GM21367 (cell line): Measurements from ENCODE around the gene CERS5.

Experiments
- ATAC-seq: cut with Tn5 transposase; IDR thresholded peaks from one replicate; pipeline ENCODE4 v1.9.1; 2021; ENCODE audit not compliant: unreplicated experiment

The CERS5 gene

DNA sequence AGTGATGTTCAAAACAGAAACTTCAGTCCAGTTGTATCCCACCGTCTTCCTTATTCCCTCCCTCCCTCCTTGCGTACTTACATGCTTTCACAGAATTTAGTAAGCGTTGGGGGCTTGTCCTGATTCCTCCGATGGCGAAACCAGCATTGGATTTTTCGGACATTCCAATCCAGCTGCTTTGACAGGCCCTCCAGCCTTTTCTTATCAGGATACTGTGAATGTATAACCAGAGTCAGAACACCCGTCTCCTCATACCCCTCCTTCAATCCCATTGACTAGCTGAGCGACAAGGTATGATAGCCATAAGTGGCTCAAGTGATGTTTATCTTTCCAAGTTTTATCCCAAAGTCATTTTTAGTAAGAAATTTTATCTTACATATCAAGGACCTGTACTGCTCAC is 24.2 kb downstream of the CERS5 start:
- no peak for ATAC-seq

DNA sequence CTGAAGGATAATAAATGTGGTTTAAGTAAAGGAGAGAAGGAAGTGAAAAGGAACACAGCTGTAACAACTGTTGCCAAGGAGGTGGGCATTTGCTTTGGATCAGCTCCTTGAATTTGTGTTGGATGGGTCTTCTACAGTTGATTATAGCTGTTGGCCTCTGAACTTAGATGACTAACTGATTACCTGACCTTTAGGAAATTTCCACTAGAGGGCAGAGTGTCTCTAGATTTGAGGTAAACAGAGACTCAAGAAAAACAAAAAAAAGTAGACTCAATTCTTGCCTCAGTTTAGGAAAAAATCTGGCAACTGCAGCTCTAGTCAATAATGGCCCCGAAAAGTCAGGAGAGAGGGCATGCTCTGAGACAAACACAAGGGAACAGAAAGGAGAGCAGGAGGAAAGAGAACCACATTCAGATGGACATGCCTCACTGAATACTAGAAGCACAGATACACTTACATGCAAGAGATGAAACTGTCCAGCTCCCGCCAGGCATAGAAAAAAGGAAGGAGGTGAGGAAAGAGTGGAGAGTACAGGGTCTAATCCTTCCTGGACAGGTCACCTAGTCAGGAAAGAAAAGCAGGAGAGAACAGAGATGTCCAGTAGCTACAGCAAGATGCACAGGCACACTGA is 34.5 kb downstream of the CERS5 start:
- no peak for ATAC-seq

DNA sequence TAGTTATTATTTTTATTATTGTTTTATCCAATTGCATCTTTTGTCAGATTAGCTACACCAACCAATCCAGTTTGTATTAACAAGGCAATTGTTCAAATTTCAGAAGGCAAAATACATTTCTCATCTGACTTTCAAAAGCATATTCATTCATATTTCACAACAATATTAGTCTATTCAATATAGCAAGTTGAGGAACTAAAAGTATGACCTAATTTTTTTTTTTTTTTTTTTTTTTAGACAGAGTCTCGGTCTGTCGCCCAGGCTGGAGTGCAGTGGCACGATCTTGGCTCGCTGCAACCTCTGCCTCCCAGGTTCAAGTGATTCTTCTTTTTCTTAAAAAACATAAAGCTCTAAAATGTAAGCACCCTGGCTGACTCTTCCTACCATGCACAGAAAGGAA is 37.9 kb downstream of the CERS5 start:
- no peak for ATAC-seq

DNA sequence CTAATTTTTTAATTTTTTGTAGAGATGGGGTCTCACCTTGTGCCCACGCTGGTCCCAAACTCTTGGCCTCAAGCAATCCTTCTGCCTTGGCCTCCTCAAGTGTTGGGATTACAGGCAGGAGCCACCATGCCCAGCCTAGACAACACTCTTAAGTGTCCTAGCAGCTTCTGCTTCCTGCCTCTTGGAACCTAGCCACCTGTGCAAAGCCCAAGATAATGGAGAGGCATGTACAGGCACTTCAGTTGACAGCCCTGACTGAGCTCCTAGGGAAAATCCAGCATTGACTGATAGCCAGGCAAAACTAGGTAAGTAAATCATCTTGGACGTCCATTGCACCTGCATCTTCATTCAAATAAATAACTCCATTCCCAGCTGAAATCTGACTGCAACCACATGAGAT is 39.6 kb downstream of the CERS5 start:
- no peak for ATAC-seq

DNA sequence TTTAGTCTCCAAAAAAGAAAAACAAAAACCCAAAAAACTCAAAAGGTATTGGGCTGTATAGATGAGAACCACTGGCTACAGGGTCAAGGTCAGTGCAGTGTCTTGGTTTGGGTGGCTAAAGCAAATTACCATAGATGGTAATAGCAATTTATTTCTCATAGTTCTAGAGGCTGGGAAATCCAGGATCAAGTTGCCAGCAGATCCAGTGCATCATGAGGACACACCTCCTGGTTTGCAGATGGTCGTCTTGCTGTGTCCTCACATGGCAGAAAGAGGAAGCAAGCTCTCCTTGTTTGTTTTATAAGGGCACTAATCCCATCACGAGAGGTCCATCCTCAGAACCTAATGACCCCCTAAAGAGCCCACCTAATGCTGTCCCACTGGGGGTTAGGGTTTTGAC is 44.0 kb downstream of the CERS5 start:
- ATAC-seq = no peak

DNA sequence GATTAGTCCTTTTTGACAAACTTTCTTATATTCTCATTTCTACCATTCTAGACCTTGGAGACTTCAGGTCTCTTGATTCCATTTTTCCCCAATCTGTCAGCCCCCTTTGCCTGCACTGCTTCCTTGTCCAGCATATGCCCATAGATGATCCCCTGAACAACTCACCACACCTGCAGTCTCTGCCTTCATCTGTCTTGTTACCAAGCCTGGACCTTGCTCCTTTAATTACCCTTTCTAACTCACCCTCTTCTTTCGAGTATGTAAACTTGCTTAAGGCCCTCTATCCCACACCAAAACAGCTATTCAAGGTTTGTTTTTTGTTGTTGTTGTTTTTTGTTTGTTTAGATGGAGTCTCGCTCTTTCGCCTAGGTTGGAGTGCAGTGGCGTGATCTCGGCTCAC is 45.5 kb downstream of the CERS5 start:
- ATAC-seq = no peak

DNA sequence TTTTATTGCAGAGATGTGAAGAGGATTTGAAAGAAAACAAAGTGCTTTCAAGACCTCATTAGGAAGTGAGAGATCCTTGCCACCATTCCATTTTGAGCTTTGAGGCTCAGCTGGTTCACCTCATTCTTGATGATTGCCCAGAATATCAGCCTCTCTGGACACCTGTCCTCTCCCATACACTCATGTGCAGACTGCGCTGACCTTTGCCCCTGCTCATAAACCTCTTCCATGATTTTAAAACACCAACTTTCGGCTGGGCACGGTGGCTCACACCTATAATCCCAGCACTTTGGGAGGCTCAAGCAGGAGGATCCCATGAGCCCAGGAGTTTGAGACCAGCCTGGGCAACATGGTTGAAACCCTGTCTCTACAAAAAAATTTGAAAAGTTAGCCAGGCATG is 46.2 kb downstream of the CERS5 start:
- ATAC-seq = no peak

DNA sequence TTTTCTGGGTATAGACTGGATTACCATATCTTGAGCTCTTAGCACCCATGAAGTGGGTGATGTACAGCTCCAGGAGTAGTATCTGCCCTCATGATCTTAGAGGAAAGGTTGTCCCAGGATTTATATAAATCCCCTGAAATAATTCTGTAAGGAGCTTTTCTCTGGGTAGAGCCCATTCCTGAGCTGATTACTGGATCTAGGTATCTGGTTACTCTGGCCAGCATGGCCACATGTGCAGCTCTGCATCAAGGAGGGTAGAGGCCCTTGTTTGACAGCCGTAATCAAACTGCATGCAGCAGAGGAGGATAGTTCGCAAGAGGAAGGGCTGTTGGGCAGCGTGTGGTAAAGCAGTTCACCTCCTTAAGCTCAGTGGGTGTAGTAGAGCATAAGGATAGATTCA is 46.6 kb downstream of the CERS5 start:
- ATAC-seq = no peak

DNA sequence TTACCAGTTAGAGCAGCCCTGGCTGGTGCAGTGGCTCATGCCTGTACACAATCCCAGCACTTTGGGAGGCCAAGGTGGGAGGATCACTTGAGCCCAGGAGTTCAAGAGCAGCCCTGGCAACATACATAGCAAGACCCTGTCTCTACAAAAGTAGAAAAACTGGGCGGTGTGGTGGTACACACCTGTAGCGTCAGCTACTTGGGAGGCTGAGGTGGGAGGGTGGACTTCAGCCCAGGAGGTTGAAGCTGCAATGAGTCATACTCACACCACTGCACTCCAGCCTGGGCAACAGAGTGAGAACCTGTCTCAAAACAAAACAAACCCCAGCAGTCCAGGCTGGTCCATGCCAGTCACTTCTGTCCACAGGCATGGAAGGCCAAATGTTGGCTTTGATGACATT is 47.8 kb downstream of the CERS5 start:
- ATAC-seq = no peak

DNA sequence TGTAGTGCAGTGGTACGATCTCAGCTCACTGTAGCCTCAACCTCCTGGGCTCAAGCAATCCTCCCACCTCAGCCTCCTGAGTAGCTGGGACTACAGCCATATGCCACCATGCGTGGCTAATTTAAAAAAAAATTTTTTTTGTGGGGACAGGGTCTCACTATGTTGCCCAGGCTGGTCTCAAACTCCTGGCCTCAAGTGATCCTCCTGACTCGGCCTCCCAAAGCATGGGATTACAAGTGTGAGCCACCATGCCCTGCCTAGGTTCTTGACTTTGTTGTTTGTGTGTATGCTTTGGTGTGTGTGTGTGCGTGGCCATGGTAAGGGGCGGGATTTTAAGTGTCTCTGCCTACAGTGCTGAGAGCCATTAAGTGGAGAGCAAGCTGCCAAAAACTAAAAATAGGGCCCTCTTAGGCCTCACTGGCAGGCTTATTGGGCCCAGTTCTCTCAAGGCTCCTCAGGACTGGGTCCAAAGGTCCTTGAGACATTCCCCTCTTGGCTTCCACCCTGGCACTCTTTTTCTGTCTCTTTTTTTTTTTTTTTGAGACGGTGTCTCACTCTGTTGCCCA is 50.0 kb downstream of the CERS5 start:
- no peak for ATAC-seq

DNA sequence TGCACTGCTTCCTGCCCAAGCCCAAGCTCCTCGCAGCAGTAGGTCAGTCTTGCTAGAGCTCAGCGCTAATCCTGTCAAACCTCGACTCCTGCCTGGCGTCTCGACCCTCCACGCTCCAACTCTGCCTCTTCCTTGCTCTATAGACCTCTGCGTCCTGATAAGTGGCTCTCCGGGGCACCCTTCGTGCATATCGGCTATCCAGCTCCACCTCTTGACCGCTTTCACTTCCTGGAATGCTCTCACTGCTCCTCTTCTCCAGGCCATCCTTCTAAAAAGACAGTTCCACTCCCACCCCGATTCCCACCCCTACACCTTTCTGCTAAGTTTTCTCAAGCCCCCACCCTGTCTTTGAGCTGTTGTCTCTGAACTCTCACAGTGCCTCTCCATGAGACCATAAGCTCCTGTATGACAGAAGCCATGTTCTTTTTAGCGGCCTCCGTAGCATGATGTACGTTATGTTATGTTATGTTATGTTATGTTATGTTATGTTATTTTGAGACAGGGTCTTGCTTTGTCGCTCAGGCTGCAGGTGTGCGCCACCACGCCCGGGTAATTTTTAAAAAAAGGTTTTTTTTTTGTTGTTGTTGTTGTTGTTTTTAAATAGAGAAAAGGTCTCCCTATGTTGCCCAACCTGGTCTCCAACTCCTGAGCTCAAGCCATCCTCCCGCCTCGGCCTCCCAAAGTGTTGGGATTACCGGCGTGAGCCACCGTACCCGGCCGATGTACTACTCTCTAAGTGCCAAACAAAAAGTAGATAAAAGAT is 54.5 kb downstream of the CERS5 start:
- ATAC-seq = peak; percentile 0

DNA sequence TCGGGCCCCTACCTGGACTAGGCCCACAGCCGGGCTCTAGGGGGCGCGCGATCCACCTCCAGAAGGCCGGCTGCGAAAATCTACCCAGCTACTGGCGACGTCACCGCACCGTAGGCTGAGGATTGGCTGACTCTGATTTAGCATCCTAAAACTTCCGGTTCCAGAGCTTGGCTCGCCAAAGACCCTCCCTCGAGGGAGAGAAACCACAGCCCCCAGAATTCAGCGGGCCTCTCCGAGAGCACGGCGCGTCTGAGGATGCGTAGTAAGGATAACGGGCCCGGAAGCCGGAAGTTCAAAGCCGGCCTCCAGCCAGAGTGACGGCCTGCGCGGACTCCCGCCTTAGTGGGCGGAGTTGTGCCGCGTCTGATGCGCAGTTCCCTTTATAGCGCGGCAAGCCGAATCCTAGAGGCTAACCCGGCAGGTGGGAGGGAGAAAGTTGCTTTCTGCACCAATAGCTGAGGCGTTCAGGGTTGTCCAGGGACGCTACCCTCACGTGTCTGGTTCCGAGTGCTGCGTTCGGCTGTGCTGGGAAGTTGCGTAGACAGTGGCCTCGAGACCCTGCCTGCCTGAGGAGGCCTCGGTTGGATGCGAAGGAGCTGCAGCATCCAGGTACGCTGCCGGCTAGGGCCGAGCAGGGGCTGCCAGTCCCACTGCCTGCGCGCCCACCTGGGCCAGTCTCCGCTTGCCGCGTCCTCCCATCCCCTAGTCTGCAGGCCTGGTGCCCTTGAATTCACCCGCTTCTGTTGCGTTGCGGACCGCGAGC is 55.3 kb downstream of the CERS5 start, which contains the start of gene COX14:
Gene COX14, plus strand, starts transcription at position 544 of the 763 bp plus-strand sequence. CDS start 7,808 bp downstream, outside the sequence.
- peak; percentile 75 for ATAC-seq

DNA sequence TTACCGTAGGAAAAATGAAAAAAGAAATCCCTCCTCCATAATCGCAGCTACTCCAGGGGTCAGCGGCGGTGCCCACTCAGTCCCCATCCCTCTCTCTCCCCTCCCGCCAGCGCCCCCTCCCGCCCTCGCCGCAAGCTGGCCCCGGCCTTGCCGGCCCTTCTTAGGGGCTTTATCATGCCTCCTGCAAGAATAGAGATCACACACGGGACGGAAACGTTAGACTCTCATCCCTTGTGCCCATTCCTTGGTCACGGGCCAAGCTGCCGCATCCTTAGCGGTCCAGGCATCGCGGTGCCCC is 55.8 kb downstream of the CERS5 start:
- no peak for ATAC-seq

DNA sequence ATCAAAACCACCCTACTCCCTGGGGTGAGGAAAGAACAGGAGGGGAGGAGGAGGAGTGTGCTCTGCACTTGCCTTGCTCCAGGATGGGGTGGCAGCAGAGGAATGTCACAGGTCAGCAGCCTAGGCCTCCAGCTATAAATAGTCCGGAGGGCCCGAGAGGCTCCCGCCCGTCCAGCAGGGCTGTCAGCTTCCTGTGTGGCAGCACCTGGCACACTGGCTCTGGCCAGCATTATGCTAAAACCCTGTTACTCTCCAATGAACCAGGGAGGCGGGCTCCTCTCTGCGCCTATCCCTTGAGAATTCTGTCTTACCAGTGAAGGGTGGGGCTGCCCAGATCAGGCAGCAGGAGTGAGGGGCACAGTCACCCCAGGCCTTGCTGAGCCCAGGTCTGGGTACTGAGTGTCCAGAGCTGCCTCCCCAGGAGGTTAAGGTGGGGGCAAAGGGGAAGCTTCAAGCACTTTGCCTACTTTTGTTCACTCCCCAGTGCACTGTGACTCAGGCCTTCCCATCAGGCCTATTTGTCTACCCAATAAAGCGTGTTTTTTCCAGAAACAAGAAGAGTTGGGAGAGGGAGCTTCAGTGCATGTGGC is 56.3 kb downstream of the CERS5 start:
- no peak for ATAC-seq

DNA sequence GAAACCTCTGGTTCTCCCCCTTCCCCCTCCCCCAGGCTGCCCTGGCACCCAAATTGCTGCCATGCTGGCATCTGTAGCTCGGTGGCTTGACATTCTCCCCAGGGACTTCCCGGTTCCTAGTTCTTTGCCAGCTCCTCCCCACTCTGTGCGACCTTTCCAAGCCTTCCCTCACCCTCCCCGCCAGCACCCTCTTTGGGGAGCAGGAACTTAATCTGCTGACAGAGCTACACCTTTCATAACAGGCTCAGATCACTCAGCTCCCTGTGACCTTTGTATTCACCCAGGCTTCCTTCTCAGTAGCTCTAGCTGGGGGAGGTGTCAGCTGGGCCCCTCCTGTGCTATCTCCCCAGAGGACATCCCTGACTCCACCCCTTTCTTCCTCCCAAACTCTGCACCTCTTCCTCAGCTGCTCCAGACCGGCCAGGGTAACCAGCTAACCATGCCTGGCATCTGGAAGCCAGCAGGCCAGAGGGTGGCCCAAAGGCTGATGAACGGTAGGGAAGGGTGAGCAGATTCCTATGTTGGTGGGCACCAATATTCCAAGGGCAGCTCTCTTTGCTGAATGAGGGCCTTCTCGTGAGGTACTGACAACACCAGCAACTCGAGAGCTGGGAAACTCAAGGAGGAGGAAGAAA is 56.9 kb downstream of the CERS5 start:
- no peak for ATAC-seq

DNA sequence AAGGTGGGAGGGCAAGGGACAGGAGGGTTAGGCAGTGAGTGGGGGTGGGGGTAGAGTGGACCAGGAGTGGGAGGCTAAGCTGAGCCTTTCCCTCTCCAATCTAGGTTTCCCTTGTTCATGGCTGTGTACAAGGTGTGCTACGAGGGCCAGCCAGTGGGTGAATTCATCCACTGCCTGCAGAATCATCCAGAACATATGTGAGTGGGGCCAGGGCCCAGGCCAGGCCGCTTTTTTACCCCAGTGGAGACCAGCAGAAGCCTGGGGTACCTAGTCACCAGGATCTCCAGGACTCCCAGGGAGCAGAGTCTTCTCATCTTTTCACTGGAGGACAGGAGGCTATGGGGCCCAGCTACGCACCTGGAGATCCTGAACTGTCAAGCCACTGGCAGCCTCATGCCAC is 57.9 kb downstream of the CERS5 start:
- no peak for ATAC-seq

DNA sequence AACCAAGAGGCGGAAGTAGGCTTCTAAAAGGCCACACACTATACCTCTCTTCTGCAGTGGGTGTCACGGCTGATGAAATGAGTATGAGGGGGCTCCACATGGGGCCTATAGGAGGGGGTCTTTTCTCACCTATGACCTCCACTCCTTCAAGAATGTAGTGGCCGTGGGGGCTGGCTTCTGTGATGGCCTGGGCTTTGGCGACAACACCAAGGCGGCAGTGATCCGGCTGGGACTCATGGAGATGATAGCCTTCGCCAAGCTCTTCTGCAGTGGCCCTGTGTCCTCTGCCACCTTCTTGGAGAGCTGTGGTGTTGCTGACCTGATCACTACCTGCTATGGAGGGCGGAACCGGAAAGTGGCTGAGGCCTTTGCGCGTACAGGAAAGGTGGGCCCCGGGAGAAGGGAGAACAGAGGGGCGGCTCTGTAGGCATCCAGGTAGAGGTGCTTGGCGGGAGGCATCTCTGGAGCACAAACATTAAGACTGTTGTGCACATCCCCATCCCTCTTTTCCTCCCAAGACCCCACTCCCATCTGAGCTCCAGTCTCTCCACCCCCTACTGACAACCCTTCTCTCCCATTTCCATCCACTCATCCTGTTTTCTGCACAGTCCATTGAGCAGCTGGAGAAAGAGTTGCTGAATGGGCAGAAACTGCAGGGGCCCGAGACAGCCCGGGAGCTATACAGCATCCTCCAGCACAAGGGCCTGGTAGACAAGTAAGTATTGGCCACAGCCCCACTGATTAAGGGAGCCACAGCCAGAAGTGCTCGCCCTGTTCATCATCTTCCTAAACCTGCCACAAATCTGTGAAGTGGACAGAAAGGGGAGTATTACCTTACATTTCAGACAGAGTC is 59.5 kb downstream of the CERS5 start:
- no peak for ATAC-seq

DNA sequence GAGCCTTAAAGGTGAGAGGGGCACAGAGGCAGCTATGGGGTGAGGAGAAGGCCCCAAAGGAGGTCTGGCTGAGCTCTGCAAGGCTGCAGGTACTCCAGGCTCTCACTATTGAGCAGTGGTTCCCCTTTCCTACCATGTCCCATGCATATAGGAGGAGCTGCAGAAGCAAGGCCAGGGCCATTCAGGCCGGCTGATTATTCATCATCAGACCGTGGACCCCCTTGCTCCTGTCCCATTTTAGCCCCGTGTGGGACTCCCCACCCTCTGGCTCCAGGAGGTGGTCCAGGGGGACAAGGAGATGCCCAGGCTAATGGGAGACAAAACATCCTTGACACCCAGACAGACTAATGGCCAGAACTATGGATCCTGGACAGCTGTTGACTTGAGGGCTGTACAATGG is 60.3 kb downstream of the CERS5 start:
- ATAC-seq = no peak

DNA sequence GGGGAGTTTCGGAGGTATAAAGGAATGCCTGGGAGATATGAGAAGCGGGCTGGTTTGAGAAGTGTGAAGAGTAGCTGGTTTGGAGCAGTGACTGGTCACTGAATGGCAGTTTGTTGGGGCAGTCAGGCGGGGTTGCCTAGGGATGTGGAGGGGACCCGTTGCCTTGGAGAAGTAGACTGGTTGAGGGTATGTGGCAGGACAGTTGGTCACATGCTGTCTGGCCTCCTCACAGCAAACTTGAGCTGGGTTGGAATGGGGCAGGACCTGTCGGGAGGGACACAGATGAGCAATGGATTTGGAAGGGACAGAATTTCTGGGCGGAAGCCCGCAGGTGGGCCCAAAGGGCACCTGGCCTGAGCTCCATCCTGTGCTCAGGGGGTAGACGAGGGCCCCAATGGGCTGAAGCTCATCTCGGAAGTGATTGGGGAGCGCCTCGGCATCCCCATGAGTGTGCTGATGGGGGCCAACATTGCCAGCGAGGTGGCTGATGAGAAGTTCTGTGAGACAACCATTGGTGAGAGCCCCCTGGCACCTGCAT is 61.2 kb downstream of the CERS5 start:
- ATAC-seq = no peak
